ENCODE results near the gene SNTA1.
"Not testable (repeated sequence)": the region's sequence is repeated elsewhere in the genome, so short reads cannot be mapped to it uniquely, and the experiment has no call there.

Gene SNTA1

DNA sequence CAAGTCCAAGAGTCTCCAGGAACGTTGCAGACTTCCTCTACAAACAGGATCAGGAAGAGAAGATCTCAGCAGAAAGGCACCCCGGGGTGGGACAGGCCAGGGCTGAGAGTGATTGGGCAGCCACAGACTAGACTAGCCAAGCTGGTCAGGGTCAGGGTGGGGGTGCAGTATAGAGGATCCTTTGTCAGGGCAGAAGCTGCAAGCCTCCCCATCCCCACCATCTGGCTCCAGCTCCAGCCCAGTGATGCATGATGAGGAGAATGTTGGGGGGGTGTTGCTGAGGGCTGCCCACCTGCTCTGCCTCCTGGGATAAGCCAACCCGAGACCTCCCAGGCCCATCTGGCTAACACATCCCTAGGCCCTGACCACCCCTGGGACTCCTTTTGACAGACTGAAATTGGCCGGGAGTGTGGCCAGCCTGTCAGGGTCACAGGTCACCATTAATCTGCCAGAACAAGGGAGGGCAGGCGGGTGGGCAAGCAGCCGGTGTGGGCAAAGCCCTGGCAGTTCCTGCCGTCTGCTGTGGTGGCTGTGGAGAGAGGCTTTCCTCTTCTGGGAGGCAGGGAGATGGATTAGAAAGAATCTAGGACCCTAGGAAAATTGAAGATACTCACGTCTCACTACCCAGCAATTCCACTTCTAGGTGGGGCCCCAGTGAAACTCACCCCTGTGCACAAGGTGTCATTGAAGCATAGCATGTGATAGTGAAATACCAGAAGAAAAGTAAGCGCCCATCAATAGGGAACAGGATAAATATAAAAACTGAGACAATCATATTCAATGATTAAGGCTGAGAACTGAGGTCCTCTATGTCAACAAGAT lies 22.1 kb upstream of the SNTA1 start:
- no peak for DNase-seq (ENCODE audit: low read depth in 2 of 2)

- not testable (repeated sequence) for DNase-seq (ENCODE audit: low read depth in 2 of 2)
These were observed 21.2 kb upstream of the SNTA1 start for GRCh38 chr20:33464759-33465158.

DNA sequence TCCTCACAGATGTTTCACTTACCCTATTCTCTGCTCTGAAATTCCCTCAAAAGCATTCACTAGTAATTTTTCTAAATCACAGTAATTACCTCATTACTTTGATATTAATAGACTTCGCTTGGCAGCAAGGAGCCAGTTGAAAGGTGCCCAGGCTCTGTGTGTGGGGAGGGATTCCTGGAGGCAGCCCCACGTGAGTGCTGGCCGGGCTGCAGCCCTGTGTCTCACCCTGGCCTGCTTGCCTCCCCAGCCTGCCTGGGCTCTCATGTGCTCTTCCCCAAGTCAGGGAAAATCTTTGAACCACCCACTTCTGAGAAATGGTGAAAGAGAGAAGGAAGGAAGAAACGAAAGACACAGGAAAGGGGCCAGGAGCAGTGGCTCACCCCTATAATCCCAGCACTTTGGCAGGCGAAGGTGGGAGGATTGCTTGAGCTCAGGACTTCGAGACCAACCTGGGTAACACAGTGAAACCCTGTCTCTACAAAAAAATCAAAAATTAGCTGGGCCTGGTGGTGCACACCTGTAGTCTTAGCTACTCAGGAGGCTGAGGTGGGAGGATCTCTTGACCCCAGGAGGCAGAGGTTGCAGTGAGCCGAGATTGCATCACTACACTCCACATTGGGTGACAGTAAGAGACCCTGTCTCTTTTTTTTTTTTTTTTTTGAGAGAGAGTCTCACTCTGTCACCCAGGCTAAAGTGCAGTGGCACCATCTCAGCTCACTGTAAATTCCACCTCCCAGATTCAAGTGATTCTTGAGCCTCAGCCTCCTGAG lies 20.0 kb upstream of the SNTA1 start:
- DNase-seq (ENCODE audit: low read depth in 2 of 2): no peak

GRCh38 chr20:33460711-33461110 lies 17.1 kb upstream of the SNTA1 start:
- no peak for DNase-seq (ENCODE audit: low read depth in 2 of 2)

- DNase-seq (ENCODE audit: low read depth in 2 of 2): no peak
These were observed 16.0 kb upstream of the SNTA1 start for GRCh38 chr20:33459599-33459998.

DNA sequence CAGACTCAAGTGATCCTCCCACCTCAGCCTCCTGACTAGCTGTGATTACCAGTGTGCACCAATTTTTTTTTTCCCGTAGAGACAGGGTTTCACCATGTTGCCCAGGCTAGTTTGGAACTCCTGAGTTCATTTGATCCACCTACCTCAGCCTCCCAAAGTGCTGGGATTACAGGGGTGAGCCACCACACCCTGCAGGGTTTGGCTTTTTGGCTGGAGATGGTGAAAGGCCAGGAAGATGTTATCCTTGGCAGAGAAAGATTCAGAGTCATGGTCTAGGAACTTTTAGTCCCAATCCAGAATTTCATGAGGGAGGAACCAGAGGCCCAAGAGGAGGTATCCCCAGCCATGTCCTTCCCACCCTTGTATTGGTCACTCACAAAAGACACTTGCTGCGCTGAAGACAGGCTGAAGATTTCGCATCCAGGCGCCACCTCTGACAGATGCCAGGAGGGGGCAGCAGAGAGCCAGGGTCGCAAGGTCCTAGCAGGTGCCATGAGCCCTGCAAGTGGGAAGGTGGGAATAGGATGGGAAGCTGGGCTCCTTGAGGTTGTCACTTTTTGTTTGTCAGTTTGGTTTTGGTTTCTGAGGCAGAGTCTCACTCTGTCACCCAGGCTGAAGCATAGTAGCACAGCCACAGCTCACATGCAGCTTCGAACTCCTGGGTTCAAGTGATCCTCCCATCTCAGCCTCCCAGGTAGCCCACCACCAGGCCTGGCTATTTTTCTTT lies 13.5 kb upstream of the SNTA1 start:
- peak; percentile 63 to 65 for DNase-seq (ENCODE audit: low read depth in 2 of 2)

DNA sequence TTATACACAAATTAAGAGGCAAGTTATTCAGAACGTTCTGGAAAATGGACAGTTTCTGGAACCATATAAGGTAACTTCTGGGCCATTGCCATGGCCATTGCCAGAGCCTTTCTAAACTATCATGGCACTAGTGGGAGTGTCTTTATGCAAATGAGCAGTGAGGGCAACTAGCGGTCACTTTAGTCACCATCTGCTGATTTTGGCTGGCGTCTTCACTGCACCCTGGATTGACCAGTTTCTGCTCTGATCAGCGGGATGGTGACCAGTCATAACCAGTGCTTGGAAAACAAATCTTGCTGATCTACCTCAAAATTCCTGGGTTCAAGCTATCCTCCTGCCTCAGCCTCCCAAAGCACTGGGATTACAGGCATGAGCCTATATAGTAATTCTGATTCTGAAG lies 7.3 kb upstream of the SNTA1 start:
- no peak for DNase-seq (ENCODE audit: low read depth in 2 of 2)

DNA sequence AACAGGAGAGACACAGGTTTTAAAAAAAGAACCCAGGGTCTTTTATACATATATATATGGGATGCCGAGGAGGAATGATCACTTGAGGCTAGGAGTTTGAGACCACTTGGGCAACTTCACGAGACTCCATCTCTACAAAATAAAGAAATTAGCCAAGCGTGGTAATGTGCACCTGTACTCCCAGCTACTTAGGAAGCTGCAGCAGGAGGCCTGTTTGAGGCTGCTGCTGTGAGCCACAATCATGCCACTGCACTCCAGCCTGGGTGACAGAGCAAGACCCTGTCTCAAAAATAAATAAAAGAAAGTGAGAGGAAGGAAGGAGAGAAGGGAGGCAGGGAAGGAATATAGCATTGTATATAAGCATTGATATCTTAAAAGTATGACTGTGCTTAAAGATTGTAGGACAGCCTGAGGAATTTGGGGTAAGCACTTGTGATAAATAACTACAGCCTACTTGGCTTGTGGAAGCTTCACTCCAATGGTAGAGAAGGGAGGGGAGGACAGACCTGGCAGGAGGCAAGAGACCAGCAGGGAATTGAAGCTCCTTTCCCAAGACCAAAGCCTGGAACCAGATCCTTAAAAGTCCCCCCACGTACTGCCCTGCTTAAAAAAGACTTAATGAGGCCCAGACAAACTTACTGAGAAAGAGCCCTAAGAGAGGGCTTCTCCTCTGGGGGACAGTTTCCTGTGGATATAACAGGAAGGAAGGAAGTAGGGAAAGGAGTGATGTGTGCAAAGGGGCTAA lies 2.5 kb upstream of the SNTA1 start:
- no peak for DNase-seq (ENCODE audit: low read depth in 2 of 2)

DNA sequence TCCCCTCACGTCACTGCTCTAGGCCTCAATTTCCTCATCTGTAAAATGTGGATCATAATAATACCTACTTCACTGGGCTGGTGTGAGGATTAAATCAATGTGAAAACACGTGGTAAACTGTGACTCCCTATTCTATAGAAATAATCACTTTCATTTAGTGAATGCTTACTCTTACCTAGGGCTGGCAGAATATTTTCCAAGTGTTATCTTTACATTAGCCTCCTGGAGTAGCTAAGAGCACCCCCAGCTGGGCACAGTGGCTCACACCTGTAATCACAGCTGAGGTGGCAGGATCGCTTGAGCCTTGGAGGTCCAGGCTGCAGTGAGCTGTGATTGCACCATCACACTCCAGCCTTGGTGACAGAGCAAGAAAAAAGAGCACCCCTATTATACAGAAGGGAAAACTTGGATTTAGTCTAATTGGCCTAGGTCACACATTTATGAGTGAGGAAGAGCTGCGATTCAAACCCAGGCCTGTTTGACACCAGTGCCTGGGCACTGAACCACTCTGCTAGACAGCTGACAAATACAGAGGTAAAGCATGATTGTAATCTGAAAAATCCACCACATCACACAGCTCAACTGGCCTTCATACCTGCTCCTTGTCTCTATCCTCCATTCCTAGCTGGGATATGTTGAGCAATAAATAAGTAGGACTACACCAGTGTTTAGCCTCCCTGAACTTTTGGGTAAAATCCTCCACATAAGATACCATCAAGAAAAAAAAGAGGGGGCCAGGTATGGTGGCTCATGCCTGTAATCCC lies 1.4 kb upstream of the SNTA1 start:
- no peak for DNase-seq (ENCODE audit: low read depth in 2 of 2)

DNA sequence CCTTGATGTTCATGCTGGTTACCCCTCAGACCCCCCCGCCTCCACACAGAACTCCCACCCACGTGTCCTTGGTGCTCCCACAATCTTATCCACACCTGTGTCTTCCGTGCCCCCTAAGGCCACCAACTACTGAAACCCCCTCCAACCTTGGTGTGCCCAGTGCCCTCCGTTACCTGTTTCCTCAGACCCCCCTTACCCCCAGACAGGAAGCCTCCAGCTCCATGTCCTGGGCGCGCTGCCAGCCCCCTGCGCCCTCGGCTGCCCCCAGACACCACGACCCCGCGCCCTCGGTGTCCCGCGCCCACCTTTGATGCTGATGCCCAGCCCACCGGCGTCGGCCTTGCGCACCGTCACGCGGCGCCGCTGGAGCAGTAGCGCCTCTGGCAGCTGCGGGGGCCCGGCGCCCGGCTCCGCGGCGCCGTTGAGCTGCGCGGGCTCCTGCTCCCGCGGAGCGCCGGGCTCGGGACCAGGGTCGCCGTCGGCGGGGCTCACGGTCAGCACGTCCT lies 504 bp downstream of the SNTA1 start:
- peak in 1 of 2 donors; percentile 4 for DNase-seq (ENCODE audit: low read depth in 2 of 2)

- DNase-seq (ENCODE audit: low read depth in 2 of 2): no peak
These were observed 1.2 kb downstream of the SNTA1 start for GRCh38 chr20:33442136-33443005.

- DNase-seq (ENCODE audit: low read depth in 2 of 2): no peak
These were observed 2.2 kb downstream of the SNTA1 start for GRCh38 chr20:33441142-33441955.

DNA sequence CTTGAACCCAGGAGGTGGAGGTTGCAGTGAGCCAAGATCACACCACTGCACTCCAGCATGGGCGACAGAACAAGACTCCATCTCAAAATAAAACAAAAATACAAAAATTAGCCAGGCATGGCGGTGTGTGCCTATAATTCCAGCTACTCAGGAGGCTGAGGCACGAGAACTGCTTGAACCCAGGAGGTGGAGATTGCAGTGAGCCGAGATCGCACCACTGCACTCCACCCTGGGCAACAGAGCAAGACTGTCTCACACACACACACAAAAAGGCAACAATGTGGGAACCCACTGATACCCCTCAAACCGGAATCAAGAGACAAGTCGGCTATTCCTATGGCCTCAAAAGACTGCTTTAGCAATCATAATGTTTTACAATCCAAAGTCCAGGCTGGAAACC lies 3.0 kb downstream of the SNTA1 start:
- DNase-seq (ENCODE audit: low read depth in 2 of 2): not testable (repeated sequence)

DNA sequence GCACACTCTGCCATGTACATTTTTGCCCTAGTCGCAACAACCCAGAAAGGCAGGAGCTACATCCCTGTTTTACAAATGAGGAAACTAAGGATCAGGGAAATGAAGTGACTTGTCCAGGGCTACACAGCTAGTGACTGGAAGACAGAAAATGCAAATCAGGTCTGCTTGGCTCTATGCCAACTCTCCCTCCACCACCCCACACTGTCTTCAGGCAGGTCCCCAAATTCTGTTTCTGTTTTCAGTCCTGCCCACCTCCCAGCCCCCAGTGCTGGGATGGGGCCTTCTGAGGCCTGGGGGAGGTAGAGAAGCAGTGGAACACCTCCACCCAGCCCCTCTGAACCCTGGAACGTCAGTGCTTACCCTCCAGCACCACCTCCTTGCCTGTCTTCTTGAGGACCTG lies 5.1 kb downstream of the SNTA1 start:
- no peak for DNase-seq (ENCODE audit: low read depth in 2 of 2)

DNA sequence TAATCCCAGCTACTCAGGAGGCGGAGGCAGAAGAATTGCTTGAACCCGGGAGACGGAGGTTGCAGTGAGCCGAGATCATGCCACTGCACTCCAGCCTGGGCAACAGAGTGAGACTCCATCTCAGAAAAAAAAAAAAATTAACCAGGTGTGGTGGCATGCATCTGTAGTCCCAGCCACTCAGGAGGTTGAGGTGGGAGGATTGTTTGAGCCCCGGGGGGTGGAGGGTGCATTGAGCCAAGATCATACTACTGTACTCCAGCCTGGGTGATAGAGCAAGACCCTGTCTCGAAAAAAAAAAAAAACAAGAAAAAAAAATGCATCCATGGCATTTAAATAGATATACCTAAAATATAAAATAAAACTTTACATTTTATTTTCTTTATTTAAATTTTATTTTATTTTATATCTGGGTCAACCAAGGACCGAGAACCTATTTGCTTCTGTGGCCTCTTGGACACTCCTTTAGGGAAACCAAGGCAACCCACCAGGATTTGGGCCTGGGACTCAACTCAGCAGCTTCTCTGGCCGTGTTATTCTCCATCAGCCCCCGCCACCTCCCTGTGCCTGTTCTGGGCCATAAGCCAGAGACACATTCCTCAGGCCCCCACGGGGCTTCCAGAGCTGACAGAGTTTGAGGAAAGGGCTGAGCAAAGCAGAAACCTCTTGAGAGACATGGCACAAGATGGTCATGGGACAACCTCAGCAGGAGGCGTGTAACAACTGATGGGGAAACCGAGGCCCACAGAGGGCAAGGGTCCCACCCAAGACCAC lies 6.2 kb downstream of the SNTA1 start:
- DNase-seq (ENCODE audit: low read depth in 2 of 2): no peak

DNA sequence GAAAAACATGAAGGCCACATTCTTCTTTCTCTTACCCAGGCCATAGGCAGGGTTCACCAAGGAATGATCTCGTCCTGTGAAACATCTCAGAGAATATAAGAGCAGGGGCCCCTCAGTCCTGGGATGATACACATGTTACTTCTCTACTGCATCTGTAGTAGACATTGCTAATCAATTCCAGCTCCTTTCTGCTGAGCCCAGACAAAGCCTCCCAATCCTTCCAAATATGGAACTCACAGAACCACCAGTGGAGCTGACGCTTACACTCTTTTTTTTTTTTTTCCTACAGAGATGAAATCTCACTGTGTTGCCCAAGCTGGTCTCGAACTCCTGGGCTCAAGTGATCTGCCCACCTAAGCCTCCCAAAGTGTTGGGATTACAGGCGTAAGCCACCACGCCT lies 9.1 kb downstream of the SNTA1 start:
- DNase-seq (ENCODE audit: low read depth in 2 of 2): no peak

DNA sequence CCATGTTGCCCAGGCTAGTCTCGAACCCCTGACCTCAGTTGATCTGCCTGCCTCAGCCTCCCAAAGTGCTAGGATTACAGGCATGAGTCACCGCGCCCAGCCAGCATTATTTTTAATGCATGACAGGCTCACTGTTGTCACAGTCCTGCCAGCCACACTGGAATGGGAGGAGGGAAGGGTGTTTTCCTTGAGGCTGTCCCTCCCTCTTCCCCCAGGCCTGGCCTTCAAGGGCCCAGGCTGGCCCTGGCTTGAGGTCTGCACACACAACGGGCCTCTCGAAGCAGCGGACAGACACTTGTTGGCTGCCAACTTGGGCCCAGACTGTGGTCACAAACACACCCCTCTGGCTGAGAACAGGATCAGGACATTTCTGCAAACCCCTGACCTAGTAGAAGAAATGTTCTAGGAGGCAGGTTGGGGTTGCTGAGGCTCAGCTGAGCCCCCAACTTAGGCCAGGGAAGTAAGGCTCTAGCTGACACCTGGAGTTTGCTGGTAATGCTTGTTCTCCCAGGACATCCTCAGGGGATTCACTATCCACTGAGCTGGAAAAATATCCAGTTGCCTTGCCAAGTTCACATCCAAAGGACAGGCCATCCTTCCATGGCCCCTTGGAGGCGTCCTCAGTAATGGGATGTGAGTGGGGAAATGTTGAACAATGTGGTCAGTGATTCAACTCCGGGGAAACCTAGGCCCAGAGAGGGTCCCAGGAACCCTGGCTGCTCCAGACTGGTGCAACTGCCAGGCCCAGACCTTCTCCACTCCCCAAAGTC lies 9.9 kb downstream of the SNTA1 start:
- DNase-seq (ENCODE audit: low read depth in 2 of 2): no peak
